ENCODE results near the gene SLCO4A1.
"Not testable (repeated sequence)": the region's sequence is repeated elsewhere in the genome, so short reads cannot be mapped to it uniquely, and the experiment has no call there.

The SLCO4A1 gene

DNA sequence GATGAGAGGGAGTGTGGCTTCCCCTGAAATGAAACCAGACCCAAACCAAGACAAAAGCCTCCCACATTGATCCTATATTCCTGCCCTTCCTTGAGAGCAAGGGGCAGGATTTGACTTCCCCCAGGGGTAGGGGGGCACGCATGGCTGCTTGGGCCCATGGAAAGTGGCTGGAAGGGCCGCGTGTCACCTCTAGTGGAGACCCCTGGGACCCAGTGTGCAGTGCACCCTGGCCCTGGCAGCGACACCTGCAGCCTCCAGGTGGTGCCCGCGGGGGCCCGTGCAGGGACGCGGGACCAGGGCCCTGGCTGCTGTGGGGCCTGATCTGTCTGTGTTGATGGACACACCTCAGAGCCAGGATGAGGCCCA, 18.0 kb upstream of the SLCO4A1 start:
- H3K9ac ChIP-seq (ENCODE audit: low read length), result no peak overlapping the region
- H3K4me3 ChIP-seq (ENCODE audit: low read depth, low read length), result 0 out of 2 replicates have a peak overlapping the region, but pooled peaks have one; percentile 30
- no peaks in the 10 kb centered on the region for H3K36me3 ChIP-seq (ENCODE audit: control insufficient read depth, insufficient read depth, low read length)
- no peaks in the 10 kb centered on the region; the same call in 1 of the 2 replicates for H3K27me3 ChIP-seq (ENCODE audit: control insufficient read depth, insufficient read depth, low read length)
- H3K4me1 ChIP-seq (ENCODE audit: control insufficient read depth, insufficient read depth, low read length), result peaks cover 19% of the 10 kb centered on the region
- H3K27ac ChIP-seq (ENCODE audit: low read depth, low read length), result no peak overlapping the region
- H3K9me3 ChIP-seq (ENCODE audit: control insufficient read depth, insufficient read depth, low read depth, low read length), result peaks cover 7% of the 10 kb centered on the region

DNA sequence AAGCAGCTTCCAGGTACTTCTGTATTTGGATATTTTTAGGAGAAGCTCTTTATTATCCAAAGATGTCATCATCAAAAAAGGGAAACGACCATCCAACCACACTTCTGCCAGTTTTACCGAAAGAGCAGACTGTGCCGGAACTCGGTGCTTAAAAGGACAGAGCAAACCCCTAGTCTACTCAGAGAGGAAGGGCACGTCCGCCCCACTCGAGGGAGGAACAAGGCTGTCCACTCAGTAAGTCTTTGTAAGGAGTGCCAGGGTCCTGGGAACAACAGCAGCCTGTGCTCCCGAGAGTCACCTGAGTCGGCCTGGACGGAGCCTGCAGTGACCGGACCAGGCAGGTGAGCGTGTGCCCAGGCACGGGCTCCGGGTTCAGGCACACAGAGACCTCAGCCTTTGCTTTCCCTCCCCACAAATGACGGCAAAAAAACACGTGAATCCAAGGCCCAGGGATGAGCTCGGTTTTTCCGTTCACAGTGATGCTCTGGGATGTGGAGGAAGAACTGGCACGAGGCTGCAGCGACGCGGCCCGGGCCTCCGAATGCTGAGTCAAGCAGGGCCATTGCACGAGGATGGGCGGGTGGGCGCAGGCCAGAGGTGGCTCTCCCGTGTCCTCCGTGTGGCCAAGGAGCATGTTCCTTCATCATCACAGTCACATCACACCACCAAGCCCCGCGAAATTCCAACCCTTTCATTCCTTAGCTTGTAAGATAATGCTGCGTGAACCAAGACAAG, 17.4 kb upstream of the SLCO4A1 start:
- H3K4me1 ChIP-seq (ENCODE audit: control insufficient read depth, insufficient read depth, low read length), result peaks cover 18% of the 10 kb centered on the region
- peaks cover under 1% of the 10 kb centered on the region; the same call in 1 of the 2 replicates for H3K27me3 ChIP-seq (ENCODE audit: control insufficient read depth, insufficient read depth, low read length)
- H3K27ac ChIP-seq (ENCODE audit: low read depth, low read length), result no peak overlapping the region
- no peaks in the 10 kb centered on the region for H3K36me3 ChIP-seq (ENCODE audit: control insufficient read depth, insufficient read depth, low read length)
- peaks cover 7% of the 10 kb centered on the region for H3K9me3 ChIP-seq (ENCODE audit: control insufficient read depth, insufficient read depth, low read depth, low read length)
- no peak overlapping the region for H3K9ac ChIP-seq (ENCODE audit: low read length)
- H3K4me3 ChIP-seq (ENCODE audit: low read depth, low read length), result no peak overlapping the region

- H3K36me3 ChIP-seq (ENCODE audit: control insufficient read depth, insufficient read depth, low read length), result no peaks in the 10 kb centered on the region
- peaks cover 7% of the 10 kb centered on the region for H3K9me3 ChIP-seq (ENCODE audit: control insufficient read depth, insufficient read depth, low read depth, low read length)
- no peak overlapping the region for H3K9ac ChIP-seq (ENCODE audit: low read length)
- no peak overlapping the region for H3K4me3 ChIP-seq (ENCODE audit: low read depth, low read length)
- H3K27me3 ChIP-seq (ENCODE audit: control insufficient read depth, insufficient read depth, low read length), result peaks cover 5% of the 10 kb centered on the region; the same call in 1 of the 2 replicates
- H3K27ac ChIP-seq (ENCODE audit: low read depth, low read length), result no peak overlapping the region
- H3K4me1 ChIP-seq (ENCODE audit: control insufficient read depth, insufficient read depth, low read length), result peaks cover 18% of the 10 kb centered on the region
Measured at GRCh38 chr20:62625516-62625915, 16.8 kb upstream of the SLCO4A1 start.

DNA sequence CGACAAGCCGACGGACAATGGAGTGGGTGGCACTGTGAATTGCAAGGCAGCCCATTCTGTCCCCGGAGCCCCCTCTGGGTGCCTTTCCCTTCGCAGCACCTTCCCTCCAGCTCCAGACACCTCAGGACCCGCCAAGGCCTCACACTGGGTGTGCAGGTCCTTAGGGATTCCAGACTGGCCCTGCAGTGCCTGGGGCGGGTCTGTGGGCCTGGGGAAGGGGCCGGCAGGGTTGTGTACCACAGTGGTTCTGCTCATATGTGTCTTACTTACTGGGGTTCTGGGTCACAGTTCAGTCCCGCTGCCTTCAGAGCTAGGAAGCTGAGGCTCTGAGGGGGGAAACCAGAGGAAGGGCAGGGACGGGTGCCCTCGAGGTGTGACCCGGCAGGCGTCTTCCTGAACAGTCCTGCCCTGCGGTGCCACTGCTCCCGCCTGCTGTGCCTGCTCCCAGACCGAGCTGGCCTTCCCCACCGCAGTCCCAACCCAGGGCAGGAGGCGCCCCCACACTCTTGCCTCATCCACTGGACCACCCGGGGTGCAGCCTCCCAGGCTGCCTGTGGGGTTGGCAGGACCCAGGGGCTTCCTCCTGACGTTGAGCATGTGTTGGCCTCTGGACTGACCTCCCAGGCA, 16.3 kb upstream of the SLCO4A1 start:
- no peak overlapping the region for H3K4me3 ChIP-seq (ENCODE audit: low read depth, low read length)
- no peak overlapping the region for H3K9ac ChIP-seq (ENCODE audit: low read length)
- no peaks in the 10 kb centered on the region for H3K36me3 ChIP-seq (ENCODE audit: control insufficient read depth, insufficient read depth, low read length)
- no peak overlapping the region for H3K27ac ChIP-seq (ENCODE audit: low read depth, low read length)
- peaks cover 5% of the 10 kb centered on the region; the same call in 1 of the 2 replicates for H3K27me3 ChIP-seq (ENCODE audit: control insufficient read depth, insufficient read depth, low read length)
- H3K4me1 ChIP-seq (ENCODE audit: control insufficient read depth, insufficient read depth, low read length), result peaks cover 18% of the 10 kb centered on the region
- peaks cover 7% of the 10 kb centered on the region for H3K9me3 ChIP-seq (ENCODE audit: control insufficient read depth, insufficient read depth, low read depth, low read length)

GRCh38 chr20:62627425-62627824, 14.9 kb upstream of the SLCO4A1 start:
- H3K27me3 ChIP-seq (ENCODE audit: control insufficient read depth, insufficient read depth, low read length); H3K4me3 ChIP-seq (ENCODE audit: low read depth, low read length); H3K36me3 ChIP-seq (ENCODE audit: control insufficient read depth, insufficient read depth, low read length); H3K27ac ChIP-seq (ENCODE audit: low read depth, low read length); H3K9me3 ChIP-seq (ENCODE audit: control insufficient read depth, insufficient read depth, low read depth, low read length); H3K9ac ChIP-seq (ENCODE audit: low read length): not testable (repeated sequence)
- peaks cover 18% of the 10 kb centered on the region for H3K4me1 ChIP-seq (ENCODE audit: control insufficient read depth, insufficient read depth, low read length)

- Histone ChIP-seq H3K4me1 (ENCODE audit: control insufficient read depth, insufficient read depth, low read length) (peaks cover 14% of the 10 kb centered on the region), H3K36me3 (ENCODE audit: control insufficient read depth, insufficient read depth, low read length) (no peaks in the 10 kb centered on the region), H3K4me3 (ENCODE audit: low read depth, low read length) (no peak overlapping the region), H3K9me3 (ENCODE audit: control insufficient read depth, insufficient read depth, low read depth, low read length) (peaks cover 7% of the 10 kb centered on the region), H3K27ac (ENCODE audit: low read depth, low read length) (no peak overlapping the region), H3K9ac (ENCODE audit: low read length) (no peak overlapping the region), H3K27me3 (ENCODE audit: control insufficient read depth, insufficient read depth, low read length) (0 out of 2 replicates have a peak, but pooled peaks cover 5% of the 10 kb centered on the region)
Measured at GRCh38 chr20:62627901-62628612, 14.2 kb upstream of the SLCO4A1 start.

DNA sequence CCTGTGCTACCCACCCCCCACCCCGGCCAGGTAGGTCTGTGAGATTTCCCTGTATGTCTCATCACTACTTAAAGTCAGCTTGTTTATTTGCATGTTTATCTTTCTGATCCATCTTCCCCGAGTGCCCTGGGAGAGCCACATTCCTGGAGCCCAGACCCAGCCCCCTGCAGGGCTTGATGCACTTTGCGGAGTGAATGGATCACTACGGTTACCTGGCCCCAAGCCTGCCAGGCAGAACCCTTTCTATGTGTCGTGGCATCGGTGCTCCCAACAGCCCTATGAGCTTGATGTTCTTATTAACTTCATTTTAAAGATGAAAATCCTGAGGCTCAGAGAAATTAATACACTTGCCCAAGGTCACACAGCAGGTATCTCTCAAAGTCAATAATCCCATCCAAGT, 13.6 kb upstream of the SLCO4A1 start:
- no peak overlapping the region for H3K27ac ChIP-seq (ENCODE audit: low read depth, low read length)
- peaks cover 7% of the 10 kb centered on the region for H3K9me3 ChIP-seq (ENCODE audit: control insufficient read depth, insufficient read depth, low read depth, low read length)
- H3K9ac ChIP-seq (ENCODE audit: low read length), result no peak overlapping the region
- 0 out of 2 replicates have a peak, but pooled peaks cover 5% of the 10 kb centered on the region for H3K27me3 ChIP-seq (ENCODE audit: control insufficient read depth, insufficient read depth, low read length)
- no peak overlapping the region for H3K4me3 ChIP-seq (ENCODE audit: low read depth, low read length)
- no peaks in the 10 kb centered on the region for H3K36me3 ChIP-seq (ENCODE audit: control insufficient read depth, insufficient read depth, low read length)
- H3K4me1 ChIP-seq (ENCODE audit: control insufficient read depth, insufficient read depth, low read length), result peaks cover 8% of the 10 kb centered on the region

DNA sequence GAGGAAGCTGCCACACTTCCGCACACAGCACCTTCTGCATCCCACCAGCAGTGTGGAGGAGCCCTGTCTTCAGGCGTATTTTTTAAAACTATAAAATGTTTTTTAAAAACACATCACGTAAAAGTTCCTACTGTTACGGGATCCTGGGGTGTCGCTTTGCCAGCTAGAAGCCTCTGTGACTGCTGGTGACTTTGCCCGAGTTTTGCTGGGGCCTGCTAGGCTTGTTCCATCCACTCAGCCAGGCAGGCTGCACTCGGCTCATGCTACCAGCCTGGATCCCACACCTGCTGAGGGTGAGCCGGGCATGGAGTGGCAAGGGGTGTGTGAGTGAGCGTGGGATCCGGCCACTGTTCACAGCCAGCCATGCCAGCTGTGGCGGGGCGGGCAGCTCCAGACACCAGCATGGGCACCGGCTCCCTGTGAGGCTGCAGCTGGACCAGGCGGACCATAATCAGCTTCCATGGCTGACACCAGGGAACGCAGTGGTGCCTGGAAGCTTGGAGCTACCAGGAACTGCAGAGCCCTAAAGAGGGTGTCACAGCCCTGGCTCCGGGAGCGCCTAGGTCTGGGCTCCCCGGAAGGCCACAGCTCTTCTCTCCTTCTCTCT, 12.3 kb upstream of the SLCO4A1 start:
- H3K27ac ChIP-seq (ENCODE audit: low read depth, low read length), result no peak overlapping the region
- peaks cover 7% of the 10 kb centered on the region for H3K9me3 ChIP-seq (ENCODE audit: control insufficient read depth, insufficient read depth, low read depth, low read length)
- no peak overlapping the region for H3K9ac ChIP-seq (ENCODE audit: low read length)
- 0 out of 2 replicates have a peak, but pooled peaks cover 5% of the 10 kb centered on the region for H3K27me3 ChIP-seq (ENCODE audit: control insufficient read depth, insufficient read depth, low read length)
- H3K4me1 ChIP-seq (ENCODE audit: control insufficient read depth, insufficient read depth, low read length), result no peaks in the 10 kb centered on the region; the same call in 1 of the 2 replicates
- no peaks in the 10 kb centered on the region for H3K36me3 ChIP-seq (ENCODE audit: control insufficient read depth, insufficient read depth, low read length)
- no peak overlapping the region for H3K4me3 ChIP-seq (ENCODE audit: low read depth, low read length)

DNA sequence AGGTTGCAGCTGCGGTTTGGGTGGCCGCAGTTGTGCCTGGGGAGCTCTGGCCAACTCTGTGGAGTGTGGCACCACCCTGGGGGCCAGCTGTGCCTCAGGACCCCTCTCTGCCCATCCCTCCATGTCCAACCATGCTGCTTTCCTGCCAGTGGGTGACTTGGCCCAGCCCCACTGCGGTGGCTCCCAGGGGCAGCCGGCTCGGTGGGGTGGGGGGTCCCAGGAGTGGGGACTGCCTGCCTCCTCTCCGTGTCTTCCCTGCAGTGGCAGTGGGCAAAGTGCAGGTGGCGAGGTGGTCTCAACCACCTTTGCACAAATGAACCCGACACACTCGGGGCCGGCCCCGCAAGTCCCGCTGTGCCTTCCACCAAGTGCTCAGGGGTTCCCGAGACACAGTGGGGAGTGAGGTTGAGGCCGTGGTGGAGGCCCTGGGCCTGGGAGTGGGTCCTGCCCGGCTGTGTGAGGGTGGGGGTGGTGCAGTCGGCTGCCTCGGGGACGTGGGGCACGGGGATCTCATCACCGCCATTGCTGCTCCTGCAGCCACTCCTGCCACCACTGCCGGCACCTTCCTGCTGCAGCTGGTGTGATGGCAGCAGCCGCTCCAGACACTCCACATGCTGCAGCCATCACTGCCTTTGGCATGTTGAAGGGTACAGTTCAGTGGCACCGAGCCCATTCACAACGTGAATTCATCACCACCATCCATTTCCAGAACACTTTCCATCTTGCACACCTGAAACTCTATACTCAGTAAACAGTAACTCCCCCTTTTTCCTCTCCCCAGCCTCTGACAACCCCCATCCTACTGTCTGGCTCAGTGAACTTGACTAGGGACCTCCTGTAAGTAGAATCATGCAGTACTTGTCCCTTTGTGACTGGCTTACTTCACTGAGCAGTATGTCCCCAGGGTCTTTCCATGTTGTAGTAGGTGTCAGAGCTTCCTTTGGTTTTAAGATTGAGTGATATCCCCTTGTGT, 10.7 kb upstream of the SLCO4A1 start:
- H3K4me3 ChIP-seq (ENCODE audit: low read depth, low read length), result no peak overlapping the region
- peaks cover 11% of the 10 kb centered on the region; the same call in 1 of the 2 replicates for H3K27me3 ChIP-seq (ENCODE audit: control insufficient read depth, insufficient read depth, low read length)
- H3K9me3 ChIP-seq (ENCODE audit: control insufficient read depth, insufficient read depth, low read depth, low read length), result peaks cover 7% of the 10 kb centered on the region
- H3K9ac ChIP-seq (ENCODE audit: low read length), result no peak overlapping the region
- H3K36me3 ChIP-seq (ENCODE audit: control insufficient read depth, insufficient read depth, low read length), result no peaks in the 10 kb centered on the region
- no peak overlapping the region for H3K27ac ChIP-seq (ENCODE audit: low read depth, low read length)
- peaks cover 3% of the 10 kb centered on the region; the same call in 1 of the 2 replicates for H3K4me1 ChIP-seq (ENCODE audit: control insufficient read depth, insufficient read depth, low read length)

DNA sequence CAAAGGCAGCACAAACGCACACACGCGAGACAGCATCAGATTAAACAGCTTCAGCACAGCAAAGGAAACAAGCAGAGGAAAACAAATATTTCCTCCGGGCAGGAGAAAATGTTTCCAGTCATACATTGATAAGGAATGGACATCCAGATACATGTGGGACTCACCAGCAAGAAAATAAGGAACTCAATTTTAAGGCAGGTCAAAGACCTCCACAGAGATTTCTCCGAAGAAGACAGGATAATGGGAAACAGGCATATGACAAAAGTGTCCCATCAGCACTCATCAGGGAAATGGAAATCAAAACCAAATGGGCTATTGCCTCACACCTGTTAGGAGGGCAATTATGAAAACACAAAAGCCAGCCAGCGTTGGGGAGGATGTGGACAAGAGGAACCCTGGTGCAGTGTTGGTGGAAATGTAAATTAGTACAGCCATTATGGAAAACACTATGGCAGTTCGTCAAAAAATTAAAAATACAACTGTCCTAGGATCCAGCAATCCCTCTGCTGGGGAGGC, 9.7 kb upstream of the SLCO4A1 start:
- Histone ChIP-seq H3K4me3 (ENCODE audit: low read depth, low read length) (no peak overlapping the region), H3K36me3 (ENCODE audit: control insufficient read depth, insufficient read depth, low read length) (no peaks in the 10 kb centered on the region), H3K27me3 (ENCODE audit: control insufficient read depth, insufficient read depth, low read length) (peaks cover 21% of the 10 kb centered on the region; the same call in 1 of the 2 replicates), H3K9me3 (ENCODE audit: control insufficient read depth, insufficient read depth, low read depth, low read length) (peaks cover 4% of the 10 kb centered on the region), H3K27ac (ENCODE audit: low read depth, low read length) (no peak overlapping the region), H3K4me1 (ENCODE audit: control insufficient read depth, insufficient read depth, low read length) (peaks cover 3% of the 10 kb centered on the region; the same call in 1 of the 2 replicates), H3K9ac (ENCODE audit: low read length) (no peak overlapping the region)

Measured in HUES6 (cell line).